ENCODE measurements around the gene KIF19.
"Not testable (repeated sequence)": the region's sequence is repeated elsewhere in the genome, so short reads cannot be mapped to it uniquely, and the experiment has no call there.

KIF19 gene

GRCh38 chr17:74325743-74326379, at the start of gene KIF19:
Gene KIF19, plus strand, starts transcription at chr17:74326226. Its CDS starts 124 bp downstream, at chr17:74326350.
- H3K36me3 ChIP-seq (replicated peaks) = no peaks in the 10 kb centered on the region
- DNase-seq = no peak
- H3K27me3 ChIP-seq (replicated peaks) = peaks cover 8% of the 10 kb centered on the region
- in situ Hi-C loops (cut with HindIII; ENCODE audit: low pct_ligation_motif_present, low sequenced_read_pairs) = no loop called here
- no peak for TF ChIP-seq CTCF (IDR thresholded peaks at IDR 0.05; ENCODE audit: low read depth, low read length, missing control alignments)
- no peak within 1 kb of the TSS for H3K27ac ChIP-seq
- H3K4me3 ChIP-seq (ENCODE audit: low read depth, low read length) = no peak within 1 kb of the TSS

GRCh38 chr17:74276541-74277009, 49.5 kb upstream of the KIF19 start:
- DNase-seq = no peak
- no peak overlapping the region for H3K4me3 ChIP-seq (ENCODE audit: low read depth, low read length)
- no peak for TF ChIP-seq CTCF (IDR thresholded peaks at IDR 0.05; ENCODE audit: low read depth, low read length, missing control alignments)
- H3K27me3 ChIP-seq (replicated peaks) = peaks cover 10% of the 10 kb centered on the region
- in situ Hi-C loops (cut with HindIII; ENCODE audit: low pct_ligation_motif_present, low sequenced_read_pairs) = no loop called here
- no peaks in the 10 kb centered on the region for H3K36me3 ChIP-seq (replicated peaks)
- no peak overlapping the region for H3K27ac ChIP-seq

- no peak for TF ChIP-seq CTCF (IDR thresholded peaks at IDR 0.05; ENCODE audit: low read depth, low read length, missing control alignments)
- Histone ChIP-seq H3K36me3 (replicated peaks) (no peaks in the 10 kb centered on the region), H3K4me3 (ENCODE audit: low read depth, low read length) (no peak overlapping the region), H3K27me3 (replicated peaks) (peaks cover 8% of the 10 kb centered on the region), H3K27ac (no peak overlapping the region)
- in situ Hi-C loops (cut with HindIII; ENCODE audit: low pct_ligation_motif_present, low sequenced_read_pairs) = no loop called here
- no peak for DNase-seq
These were observed 48.1 kb upstream of the KIF19 start for GRCh38 chr17:74277935-74278334.

- H3K4me3 ChIP-seq (ENCODE audit: low read depth, low read length); H3K27me3 ChIP-seq (replicated peaks); in situ Hi-C loops (cut with HindIII; ENCODE audit: low pct_ligation_motif_present, low sequenced_read_pairs); H3K27ac ChIP-seq; DNase-seq; H3K36me3 ChIP-seq (replicated peaks): not testable (repeated sequence)
These were observed 46.4 kb upstream of the KIF19 start for GRCh38 chr17:74279617-74280016.

GRCh38 chr17:74280093-74280513, 45.9 kb upstream of the KIF19 start:
- H3K36me3 ChIP-seq (replicated peaks) = no peaks in the 10 kb centered on the region
- no peak overlapping the region for H3K4me3 ChIP-seq (ENCODE audit: low read depth, low read length)
- no peak for DNase-seq
- peaks cover 2% of the 10 kb centered on the region for H3K27me3 ChIP-seq (replicated peaks)
- no peak for TF ChIP-seq CTCF (IDR thresholded peaks at IDR 0.05; ENCODE audit: low read depth, low read length, missing control alignments)
- no peak overlapping the region for H3K27ac ChIP-seq
- in situ Hi-C loops (cut with HindIII; ENCODE audit: low pct_ligation_motif_present, low sequenced_read_pairs) = no loop called here

GRCh38 chr17:74281799-74282198, 44.2 kb upstream of the KIF19 start:
- Histone ChIP-seq H3K27ac (no peak overlapping the region), H3K4me3 (ENCODE audit: low read depth, low read length) (no peak overlapping the region), H3K27me3 (replicated peaks) (no peaks in the 10 kb centered on the region), H3K36me3 (replicated peaks) (no peaks in the 10 kb centered on the region)
- DNase-seq = no peak
- in situ Hi-C loops (cut with HindIII; ENCODE audit: low pct_ligation_motif_present, low sequenced_read_pairs) = no loop called here
- no peak for TF ChIP-seq CTCF (IDR thresholded peaks at IDR 0.05; ENCODE audit: low read depth, low read length, missing control alignments)

GRCh38 chr17:74282274-74282586, 43.8 kb upstream of the KIF19 start:
- in situ Hi-C loops (cut with HindIII; ENCODE audit: low pct_ligation_motif_present, low sequenced_read_pairs); H3K27ac ChIP-seq; H3K36me3 ChIP-seq (replicated peaks); H3K27me3 ChIP-seq (replicated peaks); DNase-seq; H3K4me3 ChIP-seq (ENCODE audit: low read depth, low read length): not testable (repeated sequence)
